Cardiac muscle cell (in vitro differentiated cells and primary cell): ENCODE measurements around the gene BRMS1. TPM values are rescaled to one million over a fixed set of nuclear protein-coding genes. Genes with fewer than 3 reads are reported as not detected.

Experiments used
- DNase-seq, 2 donors: peaks; one replicate each; pipeline versions ENCODE4 v3.0.0 to v3.0.0-alpha.2; 2010 to 2017; ENCODE audit warnings: low read depth in 1 of 2, low spot score in 1 of 2
- H3K27ac ChIP-seq: fragments of 200-600 bp; sonication (generic); 2 replicates; pipeline ENCODE4 v1.5.1; 2016
- H3K27me3 ChIP-seq: fragments of 200-600 bp; sonication (generic); 2 replicates; pipeline ENCODE4 v1.6.0; 2016; ENCODE audit warnings: control low read depth
- H3K36me3 ChIP-seq: fragments of 200-600 bp; sonication (generic); 2 replicates; pipeline ENCODE4 v1.5.1; 2016; ENCODE audit warnings: control low read depth
- H3K4me1 ChIP-seq: fragments of 200-600 bp; sonication (generic); 2 replicates; pipeline ENCODE4 v1.8.1; 2017; ENCODE audit warnings: low read depth, mild to moderate bottlenecking, mixed run types
- H3K4me3 ChIP-seq: fragments of 200-600 bp; sonication (generic); 2 replicates; pipeline ENCODE4 v1.5.1; 2016; ENCODE audit warnings: mild to moderate bottlenecking
- H3K9me3 ChIP-seq: fragments of 200-600 bp; sonication (generic); 2 replicates; pipeline ENCODE4 v1.5.1; 2017; ENCODE audit warnings: low read depth, mild to moderate bottlenecking, control low read depth
- CTCF ChIP-seq: IDR thresholded peaks from 2 replicates; pipeline ENCODE4 v1.5.1; 2012; ENCODE audit warnings: low read depth, mild to moderate bottlenecking, low read length
- polyA plus RNA-seq: library from polyadenylated mRNA; unstranded; fragments of >200 nt; fragmentation: Nextera tagmentation; extraction: Ambion mirVana; gene quantifications from 2 replicates; pipeline ENCODE4 v1.2.1, GENCODE V29; 2016
- total RNA-seq: library from RNA; depleted of rRNA; stranded (reverse); fragments of >200 nt; gene quantifications from 2 replicates; pipeline ENCODE4 v1.2.3, GENCODE V29; 2016

BRMS1 gene
- total and polyA plus RNA-seq, 2 experiments from 2014 or later: 33.2 to 33.8 TPM

GRCh38 chr11:66294626-66295620 is 50.0 kb downstream of the BRMS1 start:
- no peaks in the 10 kb centered on the region for H3K4me1 ChIP-seq
- no peak overlapping the region for H3K4me3 ChIP-seq
- no peaks in the 10 kb centered on the region for H3K36me3 ChIP-seq
- DNase-seq: no peak
- no peaks in the 10 kb centered on the region for H3K9me3 ChIP-seq
- no peak for TF ChIP-seq CTCF
- no peak overlapping the region for H3K27ac ChIP-seq
- peaks cover 47% of the 10 kb centered on the region for H3K27me3 ChIP-seq

GRCh38 chr11:66293777-66294625 is 50.9 kb downstream of the BRMS1 start:
- H3K36me3 ChIP-seq: no peaks in the 10 kb centered on the region
- no peaks in the 10 kb centered on the region for H3K9me3 ChIP-seq
- no peaks in the 10 kb centered on the region for H3K4me1 ChIP-seq
- H3K27ac ChIP-seq: no peak overlapping the region
- no peak for TF ChIP-seq CTCF
- no peak overlapping the region for H3K4me3 ChIP-seq
- DNase-seq: no peak
- peaks cover 47% of the 10 kb centered on the region for H3K27me3 ChIP-seq

- DNase-seq: no peak
- peaks cover 47% of the 10 kb centered on the region for H3K27me3 ChIP-seq
- no peaks in the 10 kb centered on the region for H3K36me3 ChIP-seq
- H3K9me3 ChIP-seq: no peaks in the 10 kb centered on the region
- H3K27ac ChIP-seq: no peak overlapping the region
- H3K4me1 ChIP-seq: no peaks in the 10 kb centered on the region
- TF ChIP-seq CTCF: no peak
- no peak overlapping the region for H3K4me3 ChIP-seq
Measured at GRCh38 chr11:66293352-66293751, 51.6 kb downstream of the BRMS1 start.

- Histone ChIP-seq H3K9me3 (no peaks in the 10 kb centered on the region), H3K27ac (no peak overlapping the region), H3K27me3 (peaks cover 47% of the 10 kb centered on the region), H3K4me3 (no peak overlapping the region), H3K4me1 (peaks cover 4% of the 10 kb centered on the region), H3K36me3 (no peaks in the 10 kb centered on the region)
- no peak for TF ChIP-seq CTCF
- no peak for DNase-seq
Measured at GRCh38 chr11:66292543-66293332, 52.2 kb downstream of the BRMS1 start.
